HG02759 (cell line): ENCODE measurements around the gene PRR5L.
"Not testable (repeated sequence)": the region's sequence is repeated elsewhere in the genome, so short reads cannot be mapped to it uniquely, and the experiment has no call there.

Experiments
- ATAC-seq: cut with Tn5 transposase; IDR thresholded peaks from one replicate; pipeline ENCODE4 v1.9.1; 2021; ENCODE audit warnings: mild to moderate bottlenecking, moderate library complexity; ENCODE audit not compliant: unreplicated experiment

The PRR5L gene

DNA sequence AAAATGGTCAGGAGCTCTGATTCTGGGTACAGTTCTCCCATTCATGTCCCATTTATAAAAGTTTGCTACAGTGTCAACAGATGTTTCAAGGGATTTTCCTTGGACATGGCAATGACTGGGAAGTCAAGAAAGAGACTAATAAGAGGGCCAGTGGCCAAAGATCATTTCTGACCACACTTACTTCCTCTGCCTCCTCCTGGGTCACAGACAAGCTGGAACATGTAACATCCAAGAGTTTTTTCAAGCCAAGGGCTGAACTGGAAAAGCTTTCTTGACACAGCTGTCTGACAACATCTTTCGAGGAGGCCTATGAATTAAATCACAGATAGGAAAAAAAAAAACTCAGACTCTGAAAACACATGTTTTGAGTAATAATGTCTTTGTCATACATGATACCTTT lies 15.6 kb upstream of the PRR5L start:
- no peak for ATAC-seq

DNA sequence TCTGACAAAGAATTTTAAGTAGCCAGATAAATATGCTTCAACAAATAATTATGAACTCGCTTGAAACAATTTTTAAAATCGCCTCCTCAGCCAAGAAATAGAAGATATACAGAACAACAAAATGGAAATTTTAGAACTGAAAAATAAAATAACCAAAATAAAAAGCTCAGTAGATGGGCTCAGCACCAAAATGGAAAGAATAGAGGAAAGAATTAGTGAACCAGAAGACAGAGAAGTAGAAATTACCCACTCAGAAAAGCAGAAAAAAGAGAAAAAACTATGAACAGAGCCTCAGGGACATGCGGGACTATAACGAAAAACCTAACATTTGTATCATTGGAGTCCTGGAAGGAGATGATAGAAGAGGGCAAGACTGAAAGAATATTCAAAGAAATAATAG lies 14.2 kb upstream of the PRR5L start:
- no peak for ATAC-seq

DNA sequence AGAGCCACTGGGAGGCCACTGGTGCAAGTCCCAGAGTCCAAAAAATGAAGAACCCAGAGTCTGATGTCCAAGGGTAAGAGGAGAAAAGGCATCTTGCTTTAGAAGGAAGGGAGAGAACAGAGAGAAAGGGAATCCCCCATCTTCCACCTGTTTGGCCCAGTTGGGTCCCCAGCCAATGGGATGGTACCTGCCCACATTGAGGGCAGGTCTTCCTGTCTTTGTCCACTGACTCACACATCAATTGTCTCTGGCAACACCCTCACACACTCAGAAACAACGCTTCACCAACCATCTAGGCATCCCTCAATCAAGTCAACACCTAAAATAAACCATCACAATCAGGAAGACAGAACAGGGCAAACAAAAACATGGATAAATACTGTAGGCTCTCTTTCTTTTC lies 13.2 kb upstream of the PRR5L start:
- no peak for ATAC-seq

DNA sequence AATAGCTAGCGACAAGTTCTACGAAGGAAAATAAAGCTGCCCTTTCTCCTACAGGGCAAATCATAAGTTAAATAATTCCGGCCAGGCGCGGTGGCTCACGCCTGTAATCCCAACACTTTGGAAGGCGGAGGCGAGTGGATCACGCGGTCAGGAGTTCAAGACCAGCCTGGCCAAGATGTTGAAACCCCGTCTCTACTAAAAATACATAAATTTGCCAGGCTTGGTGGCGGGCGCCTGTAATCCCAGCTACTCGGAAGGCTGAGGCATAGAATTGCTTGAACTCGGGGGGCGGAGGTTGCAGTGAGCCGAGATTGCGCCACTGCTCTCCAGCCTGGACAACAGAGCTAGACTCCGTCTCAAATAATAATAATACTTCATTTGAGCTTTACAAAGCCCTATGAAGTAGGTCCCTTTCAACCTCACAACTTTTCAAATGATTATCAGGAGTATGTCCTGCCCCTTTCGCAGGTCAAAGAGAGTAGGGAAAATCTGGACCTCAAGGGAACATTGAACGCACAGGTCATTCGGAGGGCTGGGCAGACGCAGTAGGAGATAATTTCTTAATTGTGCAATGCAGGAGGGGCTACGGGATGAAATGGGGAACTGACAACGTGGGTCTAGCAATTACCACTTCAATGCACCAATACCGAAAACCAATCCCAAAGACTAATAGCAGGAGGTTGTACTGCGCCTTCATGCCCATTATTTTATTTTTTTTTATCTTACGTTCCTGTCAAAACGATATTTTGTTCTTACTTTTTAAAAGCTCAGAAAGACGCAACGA lies 7.5 kb upstream of the PRR5L start:
- ATAC-seq = no peak

DNA sequence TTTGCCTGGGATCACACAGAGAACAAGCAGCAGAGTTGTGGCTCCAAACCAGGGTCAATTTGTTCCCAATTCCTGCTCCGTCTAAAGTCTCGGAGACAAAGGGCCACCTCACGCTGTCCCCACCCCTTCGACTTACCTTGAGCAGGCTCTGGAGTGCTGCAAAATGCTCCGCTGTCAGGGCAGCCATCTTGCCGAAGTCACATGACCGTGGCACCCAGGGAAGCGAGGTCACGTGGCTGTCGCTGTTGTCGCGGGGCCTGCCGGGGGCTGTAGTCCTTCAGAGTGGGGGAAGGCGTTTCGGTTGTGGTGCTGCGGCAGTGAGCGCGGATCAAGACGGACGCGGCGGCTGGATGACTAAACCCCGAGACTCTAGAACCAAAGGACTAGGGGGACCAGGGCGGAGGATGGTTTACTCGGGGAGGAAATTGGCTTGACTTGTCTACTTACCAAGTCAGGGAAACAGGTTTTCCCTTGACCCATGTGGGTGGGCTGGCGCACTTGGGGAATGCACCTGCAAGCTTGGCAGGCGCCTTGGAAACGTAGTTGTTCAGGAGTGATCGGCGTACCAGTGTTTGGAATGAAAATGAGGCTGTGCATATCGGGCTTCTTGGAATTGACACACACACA lies 6.7 kb upstream of the PRR5L start, which contains the start of gene COMMD9:
Gene COMMD9, minus strand, starts transcription at position 199 of the 627 bp plus-strand sequence. Its CDS starts 12 bp downstream, at position 187.
- peak; percentile 100 for ATAC-seq

DNA sequence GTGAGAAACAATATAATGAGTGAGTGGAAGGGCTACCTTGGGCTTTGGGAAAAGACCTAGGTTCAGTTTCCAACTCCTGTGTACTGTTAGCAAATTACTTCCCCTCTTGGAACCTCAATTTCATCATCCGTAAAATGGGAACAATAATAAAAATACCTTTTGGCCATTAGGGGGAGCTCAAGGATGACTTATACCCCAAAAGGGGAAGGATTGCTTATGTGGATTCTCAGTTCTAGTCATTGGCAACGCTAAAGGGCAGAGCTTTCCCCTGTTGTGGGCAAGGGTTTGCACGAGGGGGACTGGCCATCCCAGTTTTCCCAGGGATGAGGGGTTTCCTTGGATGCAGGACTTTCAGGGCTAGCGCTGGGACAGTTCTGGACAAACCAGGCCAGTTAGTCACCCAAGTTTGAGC lies 3.8 kb upstream of the PRR5L start:
- ATAC-seq = no peak

DNA sequence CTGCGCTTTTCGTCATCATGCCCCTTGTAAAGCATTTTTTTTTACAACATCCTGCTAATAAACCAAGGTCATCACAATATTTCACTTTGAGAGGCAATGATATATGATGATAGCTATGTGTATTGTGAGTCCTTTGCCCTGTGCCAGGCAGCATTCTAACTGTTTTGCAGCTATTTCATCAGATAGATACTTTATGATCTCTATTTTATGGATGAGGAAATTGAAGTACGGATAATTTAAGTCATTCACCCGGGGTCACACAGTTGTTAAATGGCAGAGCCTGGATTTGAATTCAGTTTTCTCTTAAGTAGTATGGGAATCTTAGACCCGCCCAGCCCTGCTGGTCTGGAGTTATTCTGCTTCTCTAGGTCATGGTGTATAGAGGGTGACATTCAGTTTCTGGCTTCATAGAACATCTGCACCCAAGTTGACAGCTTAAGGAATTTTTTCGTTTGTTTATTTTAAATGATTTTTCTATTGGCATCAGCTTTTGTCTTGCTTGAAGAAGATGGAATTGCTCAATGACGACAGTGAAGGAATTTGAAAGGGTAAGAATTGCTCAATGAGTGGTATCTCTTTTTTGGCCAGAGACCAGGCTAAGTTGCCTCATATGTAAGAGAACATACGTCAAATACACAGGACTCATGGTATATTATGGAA lies 926 bp downstream of the PRR5L start:
- ATAC-seq = no peak

DNA sequence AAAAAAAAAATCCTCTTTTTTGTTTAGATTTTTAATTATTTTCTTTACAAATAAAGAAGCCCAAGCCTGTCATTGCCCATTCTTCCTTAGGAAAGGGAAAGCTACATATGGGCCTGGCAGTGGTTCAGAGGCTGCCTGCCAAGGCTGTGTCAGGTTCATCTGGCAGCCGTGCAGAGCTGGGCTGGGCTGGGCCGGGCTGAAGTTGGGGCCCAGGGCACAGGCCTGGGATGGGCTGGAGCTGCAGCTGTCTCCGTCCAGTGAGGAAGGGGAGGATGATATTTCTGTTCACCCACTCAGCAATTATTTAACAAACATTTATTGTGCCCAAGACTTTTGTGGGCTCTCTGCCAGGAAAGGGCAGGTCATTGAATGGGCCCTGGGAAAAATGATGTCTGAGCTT lies 4.6 kb downstream of the PRR5L start:
- no peak for ATAC-seq

DNA sequence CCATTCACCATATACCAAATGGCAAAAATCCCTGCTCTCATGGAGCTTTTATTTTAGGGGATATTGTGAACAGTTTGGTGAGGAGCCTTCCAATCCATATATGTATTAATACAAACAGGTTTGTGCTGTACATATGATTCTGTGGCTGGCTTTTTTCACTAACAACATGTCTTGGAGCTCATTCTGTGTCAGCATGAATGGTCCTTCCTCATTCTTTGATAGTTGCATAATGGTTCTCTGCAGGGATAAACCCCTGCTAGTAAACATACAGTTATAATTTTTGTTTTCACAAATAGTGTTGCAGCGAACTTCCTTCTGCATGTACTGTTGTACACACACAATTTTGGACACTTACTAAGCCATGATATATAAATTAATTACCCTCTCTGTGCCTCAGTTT lies 8.3 kb downstream of the PRR5L start:
- ATAC-seq = no peak

DNA sequence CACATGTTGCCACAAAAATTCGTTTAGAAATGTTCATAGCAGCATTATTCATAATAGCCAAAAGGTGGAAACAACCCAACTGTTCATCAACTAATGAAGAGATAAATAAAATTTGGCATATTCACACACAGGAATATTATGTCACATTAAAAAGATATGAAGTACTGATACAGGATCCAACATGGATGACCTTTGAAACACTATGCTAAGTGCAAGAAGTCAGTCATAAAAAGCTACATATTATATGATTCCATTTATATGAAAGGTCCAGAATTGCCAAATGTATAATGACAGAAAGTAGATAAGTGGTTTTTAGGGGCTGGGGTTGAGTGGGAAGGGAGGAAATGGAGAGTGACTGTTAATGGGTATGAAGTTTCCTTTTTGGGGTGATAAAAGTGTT lies 9.0 kb downstream of the PRR5L start:
- ATAC-seq = no peak

DNA sequence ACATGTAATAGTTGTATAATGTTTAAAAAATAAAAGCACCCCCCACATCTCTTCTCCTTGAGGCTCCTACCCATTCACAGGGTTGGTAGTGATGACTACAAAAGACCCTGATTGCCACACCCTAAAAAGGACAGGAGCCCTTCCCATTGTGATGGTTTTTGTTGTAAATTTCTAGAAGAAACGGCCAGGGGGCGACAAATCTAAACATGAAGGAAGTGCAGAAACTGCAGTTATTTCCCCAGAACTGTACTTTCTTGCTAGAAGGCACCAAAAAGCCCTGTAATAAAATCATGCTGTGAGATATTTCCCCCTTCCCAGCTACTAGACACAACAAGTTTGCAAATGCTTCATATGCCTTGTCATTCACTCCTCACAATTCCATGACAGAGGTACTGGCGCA lies 10.8 kb downstream of the PRR5L start:
- peak; percentile 52 for ATAC-seq

DNA sequence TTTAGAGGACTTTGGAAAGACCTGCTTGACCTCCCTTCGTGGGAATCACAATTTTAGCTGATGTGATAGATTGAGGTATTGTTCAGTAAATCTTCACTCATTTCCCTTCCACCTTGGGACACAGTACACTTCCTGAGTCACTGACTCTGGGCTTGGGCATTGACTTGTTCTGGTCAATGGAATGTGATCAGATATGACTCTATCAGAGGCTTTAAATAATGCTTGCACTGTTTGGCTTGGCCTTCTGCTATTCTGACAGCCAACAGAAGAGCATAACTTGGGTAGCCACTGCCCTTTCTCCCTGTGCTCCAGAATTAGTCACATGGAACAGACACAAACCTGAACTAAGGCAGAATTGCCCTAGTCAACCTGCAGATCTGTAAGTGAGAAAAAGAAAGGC lies 12.5 kb downstream of the PRR5L start:
- ATAC-seq = no peak

DNA sequence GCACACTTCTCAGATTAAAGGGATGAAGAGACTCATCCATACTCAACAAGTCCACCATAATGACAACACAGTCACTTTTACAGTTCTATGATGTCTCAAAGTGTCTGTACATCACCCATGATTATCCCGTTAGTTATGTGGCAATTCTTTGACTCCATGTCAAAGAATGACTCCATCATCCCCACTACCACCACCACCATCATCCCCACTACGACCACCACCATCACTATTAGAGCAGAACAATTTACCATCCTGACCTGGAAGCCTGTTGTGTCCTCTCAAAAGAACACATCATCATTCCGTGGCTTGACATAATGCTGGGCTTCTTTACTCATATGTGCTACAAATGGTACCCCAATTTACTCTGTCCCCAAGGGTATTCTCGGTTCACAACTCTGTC lies 13.7 kb downstream of the PRR5L start:
- ATAC-seq = no peak

DNA sequence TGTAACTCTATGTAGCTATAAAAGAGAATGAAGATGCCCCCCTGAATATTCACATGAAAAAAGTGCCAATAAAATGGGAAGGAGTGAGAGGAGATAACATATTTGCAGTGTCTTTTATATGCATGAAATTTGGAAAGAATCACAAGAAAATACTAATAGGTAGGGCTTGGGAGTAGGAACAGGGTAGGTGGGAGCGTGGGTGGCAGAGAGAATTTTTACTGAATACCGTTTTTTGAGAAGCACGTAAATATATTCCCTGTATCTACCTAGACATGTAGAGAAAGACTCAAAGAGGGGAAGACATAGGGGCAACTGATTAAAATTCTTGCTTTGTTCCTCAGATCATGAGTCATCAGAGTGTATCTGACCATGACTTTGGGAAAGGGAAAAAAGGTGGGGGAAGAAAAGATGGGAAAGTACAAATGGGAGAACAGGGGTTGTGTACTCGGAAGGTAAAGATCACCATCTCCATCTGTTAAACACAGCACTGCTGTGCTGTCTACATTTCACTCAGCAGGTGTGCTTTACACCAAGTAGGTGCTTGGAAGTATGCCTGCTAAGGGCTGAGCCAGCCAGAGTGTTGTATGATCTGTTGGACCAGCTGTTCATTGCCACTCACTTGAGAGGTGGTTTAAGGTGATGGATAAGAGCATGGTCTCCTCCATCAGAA lies 16.0 kb downstream of the PRR5L start:
- ATAC-seq = no peak

DNA sequence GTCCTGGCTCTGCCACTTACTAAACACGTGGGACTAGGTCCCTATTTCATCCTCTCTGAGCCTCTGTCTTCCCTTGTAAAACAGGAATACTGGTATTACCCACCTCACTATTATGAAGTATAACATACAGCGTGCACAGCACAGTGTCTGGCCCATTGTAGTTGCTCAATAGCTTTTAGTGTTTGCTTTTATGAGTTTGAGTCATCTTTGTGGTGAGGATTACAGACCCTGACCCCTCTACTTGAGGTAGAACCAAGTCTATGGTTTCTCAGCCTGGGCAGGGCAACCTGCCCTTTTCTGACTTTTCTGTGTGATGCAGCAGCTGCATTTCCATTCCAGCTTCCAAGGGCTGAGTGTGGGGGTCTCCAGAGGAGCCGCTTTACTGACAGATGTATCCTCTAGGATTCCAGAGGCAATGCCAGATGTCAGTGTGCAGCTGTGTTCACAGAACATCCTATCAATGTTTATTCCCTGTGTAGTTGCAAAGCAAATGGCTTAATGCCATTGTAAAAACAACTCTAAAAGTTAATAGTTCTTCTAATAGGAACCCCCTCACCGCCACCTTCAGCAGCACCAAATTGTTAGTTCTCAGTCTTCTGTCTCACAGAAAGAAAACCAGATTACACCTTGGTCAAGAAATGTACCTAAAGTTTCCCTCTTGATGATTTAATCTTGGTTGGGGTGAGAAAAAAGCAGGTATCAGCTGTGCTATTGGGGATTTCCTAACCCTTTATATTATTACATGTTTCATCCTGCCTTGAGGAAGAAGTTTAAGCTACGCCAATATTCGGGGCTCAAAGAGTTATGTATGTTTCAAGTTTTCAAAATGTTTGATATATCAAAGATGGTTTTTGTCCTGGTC lies 16.8 kb downstream of the PRR5L start:
- ATAC-seq = no peak

DNA sequence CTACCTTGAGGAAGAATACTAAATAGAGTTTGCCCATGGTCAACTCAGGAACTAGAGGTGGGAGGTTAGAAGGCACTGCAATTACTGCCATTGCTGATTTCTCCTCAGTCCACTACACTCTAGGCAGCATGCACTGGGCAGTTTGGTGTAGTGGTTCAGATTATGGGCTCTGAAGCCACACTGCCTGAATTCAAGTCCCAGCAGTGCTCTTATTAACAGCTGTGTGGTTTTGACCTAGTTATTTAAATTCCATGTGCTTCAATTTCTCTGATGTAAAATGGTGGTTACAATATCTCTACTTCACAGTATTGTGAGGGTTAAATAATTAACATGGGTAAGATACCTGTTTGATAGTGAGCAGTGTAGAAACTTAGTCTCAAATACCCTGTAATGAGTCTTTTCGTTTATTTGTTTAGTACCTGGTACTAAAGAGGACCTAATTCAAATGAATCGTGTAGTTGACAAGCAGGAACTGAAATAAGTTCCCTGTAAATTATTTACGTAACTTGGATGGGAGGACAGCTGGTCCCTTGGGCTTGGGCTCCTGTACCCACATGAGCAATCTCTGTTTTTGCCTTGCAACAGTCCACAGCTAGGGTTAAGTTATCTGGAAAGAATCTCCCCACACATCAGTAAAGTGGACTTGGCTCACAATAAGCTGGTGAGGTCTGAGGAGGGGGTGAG lies 17.8 kb downstream of the PRR5L start:
- peak; percentile 64 for ATAC-seq

DNA sequence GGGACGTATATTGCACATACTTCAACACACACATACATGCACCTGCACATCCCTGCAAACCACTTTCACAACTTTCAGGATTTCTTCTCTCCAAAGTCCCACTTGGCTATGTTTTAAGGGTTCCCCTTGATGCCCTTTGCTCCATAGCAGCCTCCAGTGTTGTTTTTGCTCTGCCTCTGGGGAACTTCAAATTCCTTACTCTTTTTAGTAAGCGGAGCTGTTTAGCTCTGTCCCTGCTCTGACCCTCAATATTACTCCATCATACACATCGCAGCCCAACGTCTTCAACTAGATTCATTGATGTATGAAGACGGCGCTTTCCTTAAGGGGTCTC lies 18.3 kb downstream of the PRR5L start:
- ATAC-seq = no peak

DNA sequence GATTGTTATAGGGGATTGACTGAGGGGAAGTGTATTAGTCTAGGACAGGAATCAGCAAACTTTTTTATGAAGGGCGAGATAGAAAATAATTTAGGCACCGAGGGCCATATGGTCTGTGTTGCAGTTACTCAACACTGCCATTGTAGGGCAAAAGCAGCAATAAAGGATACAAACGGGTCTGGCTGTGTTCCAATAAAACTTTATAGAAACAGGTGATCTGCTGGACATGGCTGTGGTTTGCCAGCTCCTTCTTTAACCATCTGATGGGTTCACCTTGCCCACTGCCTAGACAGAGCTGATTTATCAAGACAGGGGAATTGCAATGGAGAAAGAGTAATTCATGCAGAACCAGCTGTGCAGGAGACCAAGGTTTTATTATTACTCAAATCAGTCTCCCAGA lies 20.0 kb downstream of the PRR5L start:
- no peak for ATAC-seq

DNA sequence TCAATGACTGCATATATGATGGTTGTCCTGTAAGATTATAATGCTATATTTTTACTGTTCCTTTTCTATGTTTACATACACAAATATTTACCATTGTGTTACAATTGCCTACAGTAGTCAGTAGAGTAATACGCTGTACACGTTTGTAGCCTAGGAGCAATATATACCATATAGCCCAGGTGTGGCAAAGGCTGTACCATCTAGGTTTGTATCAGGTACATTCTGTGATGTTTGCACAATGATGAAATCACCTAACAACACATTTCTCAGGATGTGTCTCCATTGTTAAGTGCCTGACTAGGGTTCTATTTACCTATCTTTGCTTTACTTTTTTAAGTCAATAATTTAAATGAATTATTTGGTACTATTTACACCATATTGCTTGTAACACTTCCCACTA lies 21.9 kb downstream of the PRR5L start:
- no peak for ATAC-seq

DNA sequence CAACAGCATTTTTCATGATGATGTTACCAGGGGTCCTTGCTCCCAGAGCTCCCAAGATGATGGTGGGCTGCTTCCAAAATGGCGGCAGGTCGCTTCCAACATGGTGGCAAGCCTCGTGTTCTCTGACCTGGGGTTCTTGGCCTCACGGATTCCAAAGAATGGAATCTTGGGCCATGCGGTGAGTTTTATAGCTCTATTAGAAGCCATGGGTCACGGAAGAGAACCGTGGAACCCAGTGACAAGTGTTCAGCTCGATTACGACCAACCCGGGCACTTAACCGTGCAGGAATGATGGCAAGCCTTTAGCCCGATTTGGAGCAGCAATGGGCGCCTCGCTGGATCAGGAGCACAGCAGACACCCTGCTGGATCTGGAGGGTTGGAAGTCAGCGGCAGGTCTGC lies 28.9 kb downstream of the PRR5L start:
- ATAC-seq = not testable (repeated sequence)
